ENCODE data around the gene MICA. TPM values are rescaled to one million over a fixed set of nuclear protein-coding genes. Genes with fewer than 3 reads are reported as not detected.
"Not testable (repeated sequence)": the region's sequence is repeated elsewhere in the genome, so short reads cannot be mapped to it uniquely, and the experiment has no call there.

The MICA gene
- total RNA-seq, 2 donors from 2014 or later = 11.0 to 24.2 TPM

GRCh38 chr6:31422587-31422986, 19.2 kb downstream of the MICA start:
- no peaks in the 10 kb centered on the region for H3K9me3 Mint-ChIP-seq
- DNase-seq (ENCODE audit: low spot score in 2 of 2) (no peak), ATAC-seq (no peak)
- H3K27ac Mint-ChIP-seq = no peak overlapping the region
- H3K36me3 Mint-ChIP-seq = peaks cover 0 to under 1% of the 10 kb centered on the region in 2 donors

- DNase-seq (ENCODE audit: low spot score in 2 of 2) (no peak), ATAC-seq (no peak)
- Mint-ChIP-seq H3K9me3 (no peaks in the 10 kb centered on the region), H3K36me3 (no peaks in the 10 kb centered on the region), H3K27ac (no peak overlapping the region)
Measured at GRCh38 chr6:31423550-31423949, 20.2 kb downstream of the MICA start.

- no peak for DNase-seq (ENCODE audit: low spot score in 2 of 2)
- Mint-ChIP-seq H3K27ac (no peak overlapping the region), H3K9me3 (peaks cover 3 to 11% of the 10 kb centered on the region in 2 donors), H3K36me3 (peaks cover 0 to 8% of the 10 kb centered on the region in 2 donors)
- no peak for ATAC-seq
Measured at GRCh38 chr6:31426395-31427354, 23.3 kb downstream of the MICA start.

- no peak overlapping the region for H3K27ac Mint-ChIP-seq
- DNase-seq (ENCODE audit: low spot score in 2 of 2) (no peak), ATAC-seq (no peak)
- H3K36me3 Mint-ChIP-seq = peaks cover 0 to 8% of the 10 kb centered on the region in 2 donors
- H3K9me3 Mint-ChIP-seq = peaks cover 3 to 14% of the 10 kb centered on the region in 2 donors
Measured at GRCh38 chr6:31430449-31430848, 27.1 kb downstream of the MICA start.

GRCh38 chr6:31435051-31435450, 31.7 kb downstream of the MICA start:
- Mint-ChIP-seq H3K9me3 (peaks cover 11 to 19% of the 10 kb centered on the region in 2 donors), H3K36me3 (peaks cover 9 to 24% of the 10 kb centered on the region in 2 donors)
- not testable (repeated sequence) for DNase-seq (ENCODE audit: low spot score in 2 of 2); ATAC-seq; H3K27ac Mint-ChIP-seq

- H3K27ac Mint-ChIP-seq = no peak overlapping the region
- no peak for ATAC-seq
- peaks cover 7 to 12% of the 10 kb centered on the region in 2 donors for H3K9me3 Mint-ChIP-seq
- H3K36me3 Mint-ChIP-seq = peaks cover 9 to 16% of the 10 kb centered on the region in 2 donors
- no peak for DNase-seq (ENCODE audit: low spot score in 2 of 2)
Measured at GRCh38 chr6:31438222-31438621, 34.8 kb downstream of the MICA start.

GRCh38 chr6:31438677-31439076, 35.3 kb downstream of the MICA start:
- DNase-seq (ENCODE audit: low spot score in 2 of 2) (no peak), ATAC-seq (no peak)
- peaks cover 9 to 16% of the 10 kb centered on the region in 2 donors for H3K36me3 Mint-ChIP-seq
- H3K27ac Mint-ChIP-seq = no peak overlapping the region
- H3K9me3 Mint-ChIP-seq = peaks cover 7 to 10% of the 10 kb centered on the region in 2 donors

- ATAC-seq (peak; percentile 91 to 98), DNase-seq (ENCODE audit: low spot score in 2 of 2) (peak; percentile 77 to 91)
Measured at GRCh38 chr6:31441365-31442267, 38.2 kb downstream of the MICA start.

GRCh38 chr6:31446481-31446880, 43.1 kb downstream of the MICA start:
- H3K36me3 Mint-ChIP-seq = no peaks in the 10 kb centered on the region
- no peaks in the 10 kb centered on the region for H3K9me3 Mint-ChIP-seq
- peak; percentile 49 to 85 for ATAC-seq
- no peak for DNase-seq (ENCODE audit: low spot score in 2 of 2)
- H3K27ac Mint-ChIP-seq = peak overlapping the region in 1 of 2 donors; percentile 15

More at GRCh38 chr6:31441365-31442267, 38.2 kb downstream of the MICA start:
- peaks cover 9 to 16% of the 10 kb centered on the region in 2 donors for H3K36me3 Mint-ChIP-seq
- peaks cover 7 to 9% of the 10 kb centered on the region in 2 donors for H3K9me3 Mint-ChIP-seq
- H3K27ac Mint-ChIP-seq = no peak overlapping the region

GRCh38 chr6:31446999-31447789, 43.8 kb downstream of the MICA start:
- ATAC-seq, H3K36me3 Mint-ChIP-seq, H3K27ac Mint-ChIP-seq: not testable (repeated sequence)

GRCh38 chr6:31450751-31451150, 47.4 kb downstream of the MICA start:
- no peak for ATAC-seq
- Mint-ChIP-seq H3K9me3 (peaks cover 5% of the 10 kb centered on the region in 2 donors), H3K27ac (no peak overlapping the region), H3K36me3 (peaks cover 0 to 5% of the 10 kb centered on the region in 2 donors)
- DNase-seq (ENCODE audit: low spot score in 2 of 2) = no peak

More at GRCh38 chr6:31446999-31447789, 43.8 kb downstream of the MICA start:
- DNase-seq (ENCODE audit: low spot score in 2 of 2); H3K9me3 Mint-ChIP-seq: not testable (repeated sequence)

- DNase-seq (ENCODE audit: low spot score in 2 of 2) (no peak), ATAC-seq (no peak)
- Mint-ChIP-seq H3K9me3 (peaks cover 5% of the 10 kb centered on the region in 2 donors), H3K27ac (no peak overlapping the region), H3K36me3 (peaks cover 0 to 5% of the 10 kb centered on the region in 2 donors)
Measured at GRCh38 chr6:31452859-31453258, 49.5 kb downstream of the MICA start.

GRCh38 chr6:31453259-31453658, 49.9 kb downstream of the MICA start:
- no peak for DNase-seq (ENCODE audit: low spot score in 2 of 2)
- Mint-ChIP-seq H3K27ac (no peak overlapping the region), H3K9me3 (peaks cover 5% of the 10 kb centered on the region in 2 donors), H3K36me3 (peaks cover 0 to 5% of the 10 kb centered on the region in 2 donors)
- ATAC-seq = no peak

- not testable (repeated sequence) for H3K9me3 Mint-ChIP-seq; ATAC-seq; DNase-seq (ENCODE audit: low spot score in 2 of 2)
- Mint-ChIP-seq H3K36me3 (peaks cover 21 to 31% of the 10 kb centered on the region in 2 donors), H3K27ac (peak overlapping the region in 1 of 2 donors; percentile 29)
Measured at GRCh38 chr6:31459864-31460263, 56.5 kb downstream of the MICA start.

GRCh38 chr6:31460361-31461025, 57.1 kb downstream of the MICA start:
- Mint-ChIP-seq H3K27ac (no peak overlapping the region), H3K9me3 (peaks cover 0 to 7% of the 10 kb centered on the region in 2 donors), H3K36me3 (peaks cover 27 to 37% of the 10 kb centered on the region in 2 donors)
- ATAC-seq = no peak
- no peak for DNase-seq (ENCODE audit: low spot score in 2 of 2)
